Neural cell (in vitro differentiated cells): ENCODE data around the gene TSPAN9.

Source experiments
- CTCF ChIP-seq: fragments of 450-650 bp; IDR thresholded peaks from 2 replicates; pipeline ENCODE4 v1.5.1; 2014; ENCODE audit warnings: antibody characterized with exemption, mild to moderate bottlenecking, moderate library complexity; ENCODE audit not compliant: poor library complexity, severe bottlenecking
- EP300 ChIP-seq: fragments of 450-650 bp; conservative IDR thresholded peaks from 2 replicates; pipeline ENCODE4 v1.6.1; 2014; ENCODE audit warnings: antibody characterized with exemption, mild to moderate bottlenecking, moderate library complexity; ENCODE audit not compliant: poor library complexity, severe bottlenecking
- EZH2 ChIP-seq: fragments of 200-600, 300-800 bp; shearing (Covaris generic), sonication (generic); IDR thresholded peaks from 2 replicates; pipeline ENCODE4 v1.6.1; 2014; ENCODE audit warnings: antibody characterized with exemption, low read length, borderline replicate concordance, mild to moderate bottlenecking; ENCODE audit not compliant: insufficient read depth, poor library complexity, severe bottlenecking
- POLR2AphosphoS5 ChIP-seq: IDR thresholded peaks from 2 replicates; pipeline ENCODE4 v1.6.1; 2012
- RAD21 ChIP-seq: fragments of 450-650 bp; conservative IDR thresholded peaks from 2 replicates; pipeline ENCODE4 v1.6.1; 2014; ENCODE audit warnings: antibody characterized with exemption, mild to moderate bottlenecking, moderate library complexity
- REST ChIP-seq: IDR thresholded peaks from 2 replicates; pipeline ENCODE4 v1.6.1; 2012; ENCODE audit warnings: borderline replicate concordance
- SMC3 ChIP-seq: fragments of 450-650 bp; conservative IDR thresholded peaks from 2 replicates; pipeline ENCODE4 v1.6.1; 2014; ENCODE audit warnings: antibody characterized with exemption, mild to moderate bottlenecking, moderate library complexity; ENCODE audit not compliant: poor library complexity
- TAF1 ChIP-seq: IDR thresholded peaks from 2 replicates; pipeline ENCODE4 v1.6.1; 2012; ENCODE audit warnings: low read depth

- TF ChIP-seq EZH2 (no peak), POLR2AphosphoS5 (no peak), CTCF (no peak), REST (no peak), RAD21 (no peak), TAF1 (no peak), EP300 (no peak), SMC3 (no peak)
Observed at GRCh38 chr12:3284405-3284804, 207.2 kb downstream of the TSPAN9 start.
